ENCODE results near the gene ARID2.

The ARID2 gene

GRCh38 chr12:45907955-45908354 is 178.4 kb downstream of the ARID2 start:
- Histone ChIP-seq H3K27me3 (ENCODE audit: control insufficient read depth in 1 of 2, insufficient read depth in 1 of 2, low read length in 2 of 2) (no peaks in the 10 kb centered on the region), H4K8ac (ENCODE audit: low read length) (no peak overlapping the region), H3K4me1 (ENCODE audit: control insufficient read depth, insufficient read depth, low read depth, low read length) (no peaks in the 10 kb centered on the region), H2BK15ac (ENCODE audit: low read depth, poor library complexity, severe bottlenecking) (no peak overlapping the region), H2BK5ac (ENCODE audit: low read depth, low read length, poor library complexity, severe bottlenecking) (no peak overlapping the region), H3K27ac (ENCODE audit: low read length, poor library complexity, severe bottlenecking) (no peak overlapping the region), H3K9ac (ENCODE audit: low read length) (no peak overlapping the region), H3K4ac (ENCODE audit: low read depth in 1 of 2, low read length in 2 of 2) (no peak overlapping the region), H2BK12ac (ENCODE audit: low read length in 2 of 2) (no peak overlapping the region), H3K14ac (ENCODE audit: low read length in 2 of 2) (no peak overlapping the region), H3K23ac (ENCODE audit: low read length in 2 of 2) (no peak overlapping the region), H3K4me3 (ENCODE audit: insufficient read depth in 1 of 2, low read depth in 1 of 2, low read length in 2 of 2) (no peak overlapping the region), H2AK5ac (ENCODE audit: low read length, severe bottlenecking) (no peak overlapping the region), H3K79me1 (replicated peaks; ENCODE audit: low read length, poor library complexity, severe bottlenecking) (peaks cover 1% of the 10 kb centered on the region), H4K91ac (ENCODE audit: low read length) (no peak overlapping the region), H3K4me2 (ENCODE audit: low read length, poor library complexity, severe bottlenecking) (no peak overlapping the region), H2BK120ac (ENCODE audit: low read depth, low read length) (no peak overlapping the region), H3K36me3 (ENCODE audit: control insufficient read depth in 1 of 2, insufficient read depth in 2 of 2, low read depth in 1 of 2, low read length in 2 of 2) (peaks cover 0 to 32% of the 10 kb centered on the region in 2 experiments), H3K9me3 (ENCODE audit: control insufficient read depth, low read length) (no peaks in the 10 kb centered on the region), H2AFZ (ENCODE audit: low read depth, low read length) (no peak overlapping the region), H3K18ac (ENCODE audit: low read depth in 1 of 2, low read length in 2 of 2) (no peak overlapping the region)
- 100% methylated on average over 3 of the region's 4 CpGs for WGBS
- DNase-seq, result no peak

- Histone ChIP-seq H2BK15ac (ENCODE audit: low read depth, poor library complexity, severe bottlenecking) (no peak overlapping the region), H3K23ac (ENCODE audit: low read length in 2 of 2) (no peak overlapping the region), H4K91ac (ENCODE audit: low read length) (no peak overlapping the region), H4K8ac (ENCODE audit: low read length) (no peak overlapping the region), H3K27me3 (ENCODE audit: control insufficient read depth in 1 of 2, insufficient read depth in 1 of 2, low read length in 2 of 2) (no peaks in the 10 kb centered on the region), H2BK120ac (ENCODE audit: low read depth, low read length) (no peak overlapping the region), H3K4ac (ENCODE audit: low read depth in 1 of 2, low read length in 2 of 2) (no peak overlapping the region), H3K18ac (ENCODE audit: low read depth in 1 of 2, low read length in 2 of 2) (no peak overlapping the region), H3K36me3 (ENCODE audit: control insufficient read depth in 1 of 2, insufficient read depth in 2 of 2, low read depth in 1 of 2, low read length in 2 of 2) (peaks cover 0 to 32% of the 10 kb centered on the region in 2 experiments), H3K9ac (ENCODE audit: low read length) (no peak overlapping the region), H3K4me1 (ENCODE audit: control insufficient read depth, insufficient read depth, low read depth, low read length) (peaks cover under 1% of the 10 kb centered on the region), H3K9me3 (ENCODE audit: control insufficient read depth, low read length) (no peaks in the 10 kb centered on the region), H2BK12ac (ENCODE audit: low read length in 2 of 2) (no peak overlapping the region), H2AK5ac (ENCODE audit: low read length, severe bottlenecking) (no peak overlapping the region), H3K27ac (ENCODE audit: low read length, poor library complexity, severe bottlenecking) (no peak overlapping the region), H3K14ac (ENCODE audit: low read length in 2 of 2) (no peak overlapping the region), H3K4me2 (ENCODE audit: low read length, poor library complexity, severe bottlenecking) (no peak overlapping the region), H3K79me1 (replicated peaks; ENCODE audit: low read length, poor library complexity, severe bottlenecking) (peaks cover 1% of the 10 kb centered on the region), H3K4me3 (ENCODE audit: insufficient read depth in 1 of 2, low read depth in 1 of 2, low read length in 2 of 2) (no peak overlapping the region), H2AFZ (ENCODE audit: low read depth, low read length) (no peak overlapping the region), H2BK5ac (ENCODE audit: low read depth, low read length, poor library complexity, severe bottlenecking) (no peak overlapping the region)
- WGBS, result 55% methylated on average over 3 of the region's 4 CpGs
- DNase-seq, result peak; percentile 59
Observed at GRCh38 chr12:45909041-45909713, 179.7 kb downstream of the ARID2 start.

- H4K91ac ChIP-seq (ENCODE audit: low read length), result no peak overlapping the region
- no peak overlapping the region for H2AFZ ChIP-seq (ENCODE audit: low read depth, low read length)
- H3K27ac ChIP-seq (ENCODE audit: low read length, poor library complexity, severe bottlenecking), result no peak overlapping the region
- no peaks in the 10 kb centered on the region for H3K9me3 ChIP-seq (ENCODE audit: control insufficient read depth, low read length)
- no peak overlapping the region for H4K8ac ChIP-seq (ENCODE audit: low read length)
- H3K27me3 ChIP-seq (ENCODE audit: control insufficient read depth in 1 of 2, insufficient read depth in 1 of 2, low read length in 2 of 2), result no peaks in the 10 kb centered on the region
- H3K4me1 ChIP-seq (ENCODE audit: control insufficient read depth, insufficient read depth, low read depth, low read length), result peaks cover 3% of the 10 kb centered on the region
- H3K4me2 ChIP-seq (ENCODE audit: low read length, poor library complexity, severe bottlenecking), result no peak overlapping the region
- H2BK5ac ChIP-seq (ENCODE audit: low read depth, low read length, poor library complexity, severe bottlenecking), result no peak overlapping the region
- 92% methylated on average over 2 of the region's 3 CpGs for WGBS
- H2BK120ac ChIP-seq (ENCODE audit: low read depth, low read length), result no peak overlapping the region
- no peaks in the 10 kb centered on the region for H3K79me1 ChIP-seq (replicated peaks; ENCODE audit: low read length, poor library complexity, severe bottlenecking)
- H3K36me3 ChIP-seq (ENCODE audit: control insufficient read depth in 1 of 2, insufficient read depth in 2 of 2, low read depth in 1 of 2, low read length in 2 of 2), result peaks cover 0 to 19% of the 10 kb centered on the region in 2 experiments
- no peak for DNase-seq
- H3K4me3 ChIP-seq (ENCODE audit: insufficient read depth in 1 of 2, low read depth in 1 of 2, low read length in 2 of 2), result no peak overlapping the region
- H3K9ac ChIP-seq (ENCODE audit: low read length), result no peak overlapping the region
- H3K4ac ChIP-seq (ENCODE audit: low read depth in 1 of 2, low read length in 2 of 2), result no peak overlapping the region
- H3K23ac ChIP-seq (ENCODE audit: low read length in 2 of 2), result no peak overlapping the region
- H3K18ac ChIP-seq (ENCODE audit: low read depth in 1 of 2, low read length in 2 of 2), result no peak overlapping the region
- no peak overlapping the region for H3K14ac ChIP-seq (ENCODE audit: low read length in 2 of 2)
- H2BK12ac ChIP-seq (ENCODE audit: low read length in 2 of 2), result no peak overlapping the region
- H2AK5ac ChIP-seq (ENCODE audit: low read length, severe bottlenecking), result no peak overlapping the region
- no peak overlapping the region for H2BK15ac ChIP-seq (ENCODE audit: low read depth, poor library complexity, severe bottlenecking)
Observed at GRCh38 chr12:45912774-45913173, 183.3 kb downstream of the ARID2 start.

- Histone ChIP-seq H2BK15ac (ENCODE audit: low read depth, poor library complexity, severe bottlenecking) (no peak overlapping the region), H3K18ac (ENCODE audit: low read depth in 1 of 2, low read length in 2 of 2) (no peak overlapping the region), H3K4me1 (ENCODE audit: control insufficient read depth, insufficient read depth, low read depth, low read length) (peaks cover 3% of the 10 kb centered on the region), H3K4me3 (ENCODE audit: insufficient read depth in 1 of 2, low read depth in 1 of 2, low read length in 2 of 2) (no peak overlapping the region), H3K27ac (ENCODE audit: low read length, poor library complexity, severe bottlenecking) (no peak overlapping the region), H2BK5ac (ENCODE audit: low read depth, low read length, poor library complexity, severe bottlenecking) (no peak overlapping the region), H4K8ac (ENCODE audit: low read length) (no peak overlapping the region), H3K27me3 (ENCODE audit: control insufficient read depth in 1 of 2, insufficient read depth in 1 of 2, low read length in 2 of 2) (no peaks in the 10 kb centered on the region), H2BK120ac (ENCODE audit: low read depth, low read length) (no peak overlapping the region), H3K9me3 (ENCODE audit: control insufficient read depth, low read length) (no peaks in the 10 kb centered on the region), H3K14ac (ENCODE audit: low read length in 2 of 2) (no peak overlapping the region), H3K4me2 (ENCODE audit: low read length, poor library complexity, severe bottlenecking) (no peak overlapping the region), H2AK5ac (ENCODE audit: low read length, severe bottlenecking) (no peak overlapping the region), H4K91ac (ENCODE audit: low read length) (no peak overlapping the region), H2BK12ac (ENCODE audit: low read length in 2 of 2) (no peak overlapping the region), H3K4ac (ENCODE audit: low read depth in 1 of 2, low read length in 2 of 2) (no peak overlapping the region), H3K79me1 (replicated peaks; ENCODE audit: low read length, poor library complexity, severe bottlenecking) (no peaks in the 10 kb centered on the region), H3K23ac (ENCODE audit: low read length in 2 of 2) (no peak overlapping the region), H2AFZ (ENCODE audit: low read depth, low read length) (no peak overlapping the region), H3K9ac (ENCODE audit: low read length) (no peak overlapping the region), H3K36me3 (ENCODE audit: control insufficient read depth in 1 of 2, insufficient read depth in 2 of 2, low read depth in 1 of 2, low read length in 2 of 2) (peaks cover 6 to 16% of the 10 kb centered on the region in 2 experiments)
- 100% methylated on average over 1 of the region's 2 CpGs for WGBS
- DNase-seq, result no peak
Observed at GRCh38 chr12:45913631-45914030, 184.1 kb downstream of the ARID2 start.

Data from mesenchymal stem cell (in vitro differentiated cells and primary cell).